Left ventricle myocardium inferior (tissue), 1 donor: ENCODE data around the gene TNRC18. TPM values are rescaled to one million over a fixed set of nuclear protein-coding genes. Genes with fewer than 3 reads are reported as not detected.
"Not testable (repeated sequence)": the region's sequence is repeated elsewhere in the genome, so short reads cannot be mapped to it uniquely, and the experiment has no call there.

ENCODE experiments used
- DNase-seq: peaks from one replicate; pipeline ENCODE4 v3.0.0-alpha.2; 2020
- H3K27ac ChIP-seq: fragments of 200-600 bp; replicated peaks from 2 replicates; pipeline ENCODE4 v1.8.0; 2021
- H3K27me3 ChIP-seq: fragments of 200-600 bp; 2 replicates; pipeline ENCODE4 v1.8.0; 2021; ENCODE audit warnings: low read depth
- H3K36me3 ChIP-seq: fragments of 200-600 bp; 2 replicates; pipeline ENCODE4 v1.8.0; 2021
- H3K4me1 ChIP-seq: fragments of 200-600 bp; 2 replicates; pipeline ENCODE4 v1.8.0; 2021
- H3K4me3 ChIP-seq: fragments of 200-600 bp; 2 replicates; pipeline ENCODE4 v1.8.0; 2021; ENCODE audit warnings: mild to moderate bottlenecking, moderate library complexity
- H3K9me3 ChIP-seq: fragments of 200-600 bp; replicated peaks from 2 replicates; pipeline ENCODE4 v1.8.0; 2021
- intact Hi-C: fragments of 100-400 bp; cut with micrococcal nuclease; formaldehyde crosslinking; loops from one replicate; pipeline ENCODE4 v1.11.0; 2022
- total RNA-seq: library from RNA; stranded (reverse); fragmentation: NEBNext Ultra II Directional; extraction: Animal tissue kit (Norgen Biotek cat#: 25700); gene quantifications from one replicate; pipeline ENCODE4 v1.2.1, GENCODE V29; 2021
- TF ChIP-seq, protein P1 (sequence below): fragments of 200-600 bp; IDR thresholded peaks from 2 replicates; pipeline ENCODE4 v1.8.0; 2021; ENCODE audit warnings: antibody characterized with exemption, mild to moderate bottlenecking, borderline replicate concordance
- donor health status: DM: no; HTN: yes; CAD: no; lungs with severe emphysema.

Gene TNRC18
- total RNA-seq, 1 donor from 2014 or later: 27.7 TPM

DNA sequence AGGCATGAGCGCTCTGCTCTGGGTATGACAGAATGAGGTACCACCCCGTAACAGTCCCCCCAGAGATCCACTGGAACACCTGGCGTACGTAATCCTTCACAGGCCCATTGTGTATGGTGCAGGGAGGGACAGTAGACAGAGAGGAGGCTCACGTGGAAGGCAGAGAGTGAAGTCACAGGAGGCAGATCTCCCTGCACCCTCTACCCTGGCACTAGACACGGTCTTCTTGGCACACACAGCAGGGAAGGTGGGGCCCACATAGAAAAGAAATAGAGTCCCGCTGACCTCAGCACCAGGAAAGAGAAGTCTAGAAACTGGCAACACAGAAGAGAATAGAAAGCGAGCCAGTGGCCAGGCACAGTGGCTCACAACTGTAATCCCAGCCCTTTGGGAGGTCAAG lies 89.0 kb downstream of the TNRC18 start:
- TF ChIP-seq, protein P1, sequence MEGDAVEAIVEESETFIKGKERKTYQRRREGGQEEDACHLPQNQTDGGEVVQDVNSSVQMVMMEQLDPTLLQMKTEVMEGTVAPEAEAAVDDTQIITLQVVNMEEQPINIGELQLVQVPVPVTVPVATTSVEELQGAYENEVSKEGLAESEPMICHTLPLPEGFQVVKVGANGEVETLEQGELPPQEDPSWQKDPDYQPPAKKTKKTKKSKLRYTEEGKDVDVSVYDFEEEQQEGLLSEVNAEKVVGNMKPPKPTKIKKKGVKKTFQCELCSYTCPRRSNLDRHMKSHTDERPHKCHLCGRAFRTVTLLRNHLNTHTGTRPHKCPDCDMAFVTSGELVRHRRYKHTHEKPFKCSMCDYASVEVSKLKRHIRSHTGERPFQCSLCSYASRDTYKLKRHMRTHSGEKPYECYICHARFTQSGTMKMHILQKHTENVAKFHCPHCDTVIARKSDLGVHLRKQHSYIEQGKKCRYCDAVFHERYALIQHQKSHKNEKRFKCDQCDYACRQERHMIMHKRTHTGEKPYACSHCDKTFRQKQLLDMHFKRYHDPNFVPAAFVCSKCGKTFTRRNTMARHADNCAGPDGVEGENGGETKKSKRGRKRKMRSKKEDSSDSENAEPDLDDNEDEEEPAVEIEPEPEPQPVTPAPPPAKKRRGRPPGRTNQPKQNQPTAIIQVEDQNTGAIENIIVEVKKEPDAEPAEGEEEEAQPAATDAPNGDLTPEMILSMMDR: no peak
- Histone ChIP-seq H3K36me3 (peaks cover 83% of the 10 kb centered on the region), H3K27ac (no peak overlapping the region), H3K4me3 (no peak overlapping the region), H3K27me3 (no peaks in the 10 kb centered on the region), H3K9me3 (peaks cover 24% of the 10 kb centered on the region), H3K4me1 (no peaks in the 10 kb centered on the region)
- no peak for DNase-seq
- intact Hi-C loops: no loop called here

DNA sequence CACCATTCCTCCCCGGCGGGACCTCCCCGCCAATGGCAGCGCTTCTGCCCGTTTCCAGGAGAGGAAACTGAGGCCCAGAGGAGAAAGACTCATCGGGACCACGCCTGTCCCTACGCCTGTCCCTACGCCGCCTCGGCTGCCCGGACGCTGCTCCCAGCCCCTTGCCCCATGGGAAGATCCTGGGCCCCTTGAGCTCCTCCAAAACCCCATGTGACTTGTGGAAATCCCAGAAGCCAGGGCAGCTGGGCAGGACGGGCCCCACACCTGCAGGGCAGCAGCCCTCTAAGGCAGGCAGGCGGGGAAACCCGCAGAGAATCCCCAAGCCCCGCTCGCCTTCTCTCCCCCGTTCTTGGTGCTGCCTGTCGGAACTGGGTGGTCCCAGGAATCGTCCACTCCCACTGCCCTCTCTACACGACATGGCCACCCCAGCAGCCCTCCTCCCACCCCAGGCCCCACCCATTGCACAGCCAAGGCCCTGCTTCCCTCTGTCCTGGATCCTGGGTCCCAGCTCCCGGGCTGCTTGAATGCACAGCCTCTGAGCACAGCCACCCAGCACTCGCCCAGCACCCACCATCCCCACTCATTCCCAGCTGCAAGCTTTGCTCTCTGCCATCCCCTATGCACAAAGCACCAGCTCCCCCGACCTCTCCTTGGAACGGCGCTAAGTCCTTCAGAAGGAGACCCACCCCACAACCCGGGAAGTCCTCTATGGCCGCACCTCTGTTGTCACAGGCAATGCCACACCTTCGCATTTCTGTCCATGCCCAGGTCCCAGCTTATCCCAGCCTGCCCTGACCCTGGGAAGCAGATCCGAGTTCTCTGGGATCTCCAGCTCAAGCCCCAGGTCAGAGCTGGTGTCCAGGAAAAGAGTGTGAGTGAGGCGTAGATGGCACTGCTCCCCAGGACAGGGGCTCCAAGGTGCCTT lies 90.3 kb downstream of the TNRC18 start:
- peaks cover 83% of the 10 kb centered on the region for H3K36me3 ChIP-seq
- no peaks in the 10 kb centered on the region for H3K4me1 ChIP-seq
- intact Hi-C loops: no loop called here
- H3K27me3 ChIP-seq: no peaks in the 10 kb centered on the region
- no peak overlapping the region for H3K4me3 ChIP-seq
- H3K27ac ChIP-seq: no peak overlapping the region
- H3K9me3 ChIP-seq: peaks cover 23% of the 10 kb centered on the region
- TF ChIP-seq, protein P1: no peak
- DNase-seq: no peak

DNA sequence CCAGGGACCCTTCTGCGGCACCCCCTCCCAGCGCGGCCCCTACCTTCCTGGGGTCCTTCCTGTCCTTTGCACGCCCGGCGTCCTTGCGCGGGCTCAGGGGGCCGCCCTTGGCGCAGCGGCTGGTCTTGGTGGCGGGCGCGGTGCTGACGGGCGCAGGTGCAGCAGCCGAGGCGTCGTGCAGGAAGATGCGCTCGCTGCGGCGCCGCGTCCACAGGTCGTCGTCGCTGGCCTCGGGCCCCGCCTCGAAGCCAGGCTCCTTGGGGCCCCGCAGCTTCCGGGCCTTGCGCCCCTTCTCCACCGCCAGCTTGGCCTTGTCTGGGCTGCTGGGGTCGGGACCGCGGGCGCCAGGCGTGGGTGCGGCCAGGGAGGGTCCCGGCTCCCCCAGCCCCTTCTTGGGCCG lies 91.1 kb downstream of the TNRC18 start:
- peaks cover 5% of the 10 kb centered on the region for H3K4me1 ChIP-seq
- peaks cover 83% of the 10 kb centered on the region for H3K36me3 ChIP-seq

DNA sequence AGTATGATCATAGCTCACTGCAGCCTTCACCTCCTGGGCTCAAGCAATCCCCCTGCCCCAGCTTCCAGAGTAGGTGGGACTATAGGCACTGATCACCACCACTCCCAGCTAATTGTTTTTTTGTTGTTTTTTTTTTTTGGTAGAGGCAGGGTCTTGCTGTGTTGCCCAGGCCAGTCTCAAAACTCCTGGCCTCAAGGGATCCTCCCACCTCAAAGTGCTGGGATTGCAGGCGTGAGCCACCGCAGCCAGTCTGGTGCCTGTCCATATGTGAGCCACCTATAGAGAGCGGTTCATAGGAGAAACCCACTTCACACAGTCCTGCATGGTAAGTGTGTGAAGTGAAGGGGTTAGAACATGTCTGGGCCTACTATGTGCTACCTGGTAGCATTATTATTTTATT lies 93.3 kb downstream of the TNRC18 start:
- intact Hi-C loops: no loop called here
- TF ChIP-seq, protein P1: no peak
- peaks cover 7% of the 10 kb centered on the region for H3K4me1 ChIP-seq
- DNase-seq: no peak
- H3K36me3 ChIP-seq: peaks cover 60% of the 10 kb centered on the region
- H3K27ac ChIP-seq: no peak overlapping the region
- H3K4me3 ChIP-seq: no peak overlapping the region
- H3K27me3 ChIP-seq: no peaks in the 10 kb centered on the region
- H3K9me3 ChIP-seq: no peaks in the 10 kb centered on the region

More for the DNA sequence above, 91.1 kb downstream of the TNRC18 start:
- DNase-seq: no peak
- TF ChIP-seq, protein P1: no peak
- intact Hi-C loops: no loop called here
- H3K27me3 ChIP-seq: no peaks in the 10 kb centered on the region
- no peak overlapping the region for H3K4me3 ChIP-seq
- H3K9me3 ChIP-seq: peaks cover 15% of the 10 kb centered on the region
- no peak overlapping the region for H3K27ac ChIP-seq

DNA sequence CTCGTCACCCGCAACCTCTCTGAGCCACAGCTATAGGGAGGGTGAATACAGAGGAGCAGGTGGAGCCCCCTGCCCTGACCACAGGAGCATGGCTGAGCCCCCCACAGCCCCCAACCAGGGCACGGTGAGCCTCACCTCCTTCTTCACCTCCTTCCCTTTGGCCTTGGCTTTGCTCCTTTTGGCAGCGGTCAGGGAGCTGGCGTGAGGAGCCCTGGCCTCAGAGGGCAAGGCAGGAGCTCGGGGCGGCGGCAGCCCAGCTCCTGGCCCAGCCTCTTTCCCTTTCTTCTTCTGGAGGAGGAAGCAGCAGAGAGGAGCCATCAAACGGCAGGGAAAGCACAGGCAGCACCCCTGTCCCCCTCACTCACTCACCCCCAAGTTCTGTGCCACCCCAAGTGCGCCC lies 98.7 kb downstream of the TNRC18 start:
- H3K9me3 ChIP-seq: no peaks in the 10 kb centered on the region
- H3K27me3 ChIP-seq: no peaks in the 10 kb centered on the region
- H3K36me3 ChIP-seq: peaks cover 69% of the 10 kb centered on the region
- H3K4me1 ChIP-seq: peaks cover 7% of the 10 kb centered on the region
- no peak overlapping the region for H3K4me3 ChIP-seq
- TF ChIP-seq, protein P1: no peak
- no peak overlapping the region for H3K27ac ChIP-seq
- intact Hi-C loops: no loop called here
- DNase-seq: no peak

DNA sequence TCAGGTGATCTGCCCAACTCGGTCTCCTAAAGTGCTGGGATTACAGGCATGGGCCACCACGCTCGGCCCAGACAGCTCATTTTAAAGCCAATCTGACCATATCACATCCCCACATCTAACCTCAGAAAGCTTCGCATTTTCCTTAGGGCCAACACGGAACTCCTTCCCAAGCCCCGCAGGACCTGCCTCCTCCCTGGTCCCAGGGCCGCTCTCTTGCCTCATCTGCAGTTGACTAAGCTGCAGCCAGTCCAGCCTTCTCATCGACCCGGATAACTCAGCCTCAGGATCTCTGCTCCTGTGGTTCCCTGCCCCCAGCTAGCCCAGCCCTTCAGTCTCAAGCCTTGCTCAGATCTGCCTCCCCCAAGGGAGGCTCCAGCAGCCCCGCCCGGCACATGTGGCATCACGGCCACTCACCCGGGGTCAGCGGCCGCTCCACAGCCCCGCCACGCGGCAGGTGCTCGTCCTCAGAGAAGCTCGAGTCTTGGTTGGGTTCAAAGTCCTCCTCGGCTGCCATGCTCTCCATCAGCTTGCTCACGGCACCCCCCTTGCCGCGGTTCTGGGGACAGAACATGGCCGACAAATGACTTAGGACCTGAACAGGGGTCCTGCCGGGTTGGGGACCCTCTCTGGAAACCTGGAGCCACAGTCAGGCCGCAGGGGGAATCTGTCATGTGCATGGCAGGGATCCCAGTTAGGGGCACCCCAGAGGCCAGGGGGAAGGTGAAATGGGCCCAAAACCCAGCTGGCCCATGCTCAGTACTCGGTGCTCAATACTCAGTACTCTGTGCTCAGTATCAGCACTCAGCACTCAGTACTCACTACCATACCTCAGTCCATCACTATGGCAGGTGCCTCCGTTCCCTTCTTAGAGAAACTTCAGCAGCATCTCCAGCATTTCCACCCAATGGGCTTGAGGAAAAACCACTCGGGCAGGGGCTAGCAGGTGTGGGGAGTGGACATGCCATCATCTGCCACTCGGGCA lies 99.5 kb downstream of the TNRC18 start:
- peaks cover 71% of the 10 kb centered on the region for H3K36me3 ChIP-seq
- DNase-seq: not testable (repeated sequence)

More for the DNA sequence above, 99.5 kb downstream of the TNRC18 start:
- intact Hi-C loops, H3K27ac ChIP-seq, H3K4me3 ChIP-seq, H3K27me3 ChIP-seq, H3K9me3 ChIP-seq, H3K4me1 ChIP-seq: not testable (repeated sequence)
